Germinal center (tissue), 1 donor: ENCODE results near the gene ZFP91.

ENCODE experiments used
- DNase-seq: peaks from one replicate; pipeline ENCODE4 v3.0.0; 2012; ENCODE audit warnings: mixed read lengths, low spot score

The ZFP91 gene

GRCh38 chr11:58629857-58630256 lies 51.0 kb downstream of the ZFP91 start:
- peak; percentile 40 for DNase-seq

- DNase-seq, result no peak
These were observed 52.5 kb downstream of the ZFP91 start for GRCh38 chr11:58631378-58631777.

GRCh38 chr11:58632510-58632909 lies 53.6 kb downstream of the ZFP91 start:
- no peak for DNase-seq

GRCh38 chr11:58636587-58636986 lies 57.7 kb downstream of the ZFP91 start:
- DNase-seq, result no peak

- no peak for DNase-seq
These were observed 58.5 kb downstream of the ZFP91 start for GRCh38 chr11:58637371-58637770.

- no peak for DNase-seq
These were observed 60.2 kb downstream of the ZFP91 start for GRCh38 chr11:58639103-58639502.

- no peak for DNase-seq
These were observed 60.8 kb downstream of the ZFP91 start for GRCh38 chr11:58639669-58640068.

- no peak for DNase-seq
These were observed 61.6 kb downstream of the ZFP91 start for GRCh38 chr11:58640386-58641023.

GRCh38 chr11:58641341-58641740 lies 62.5 kb downstream of the ZFP91 start:
- no peak for DNase-seq

GRCh38 chr11:58641803-58642581 lies 63.1 kb downstream of the ZFP91 start:
- DNase-seq, result no peak

- no peak for DNase-seq
These were observed 67.0 kb downstream of the ZFP91 start for GRCh38 chr11:58645854-58646253.

GRCh38 chr11:58647141-58647699 lies 68.4 kb downstream of the ZFP91 start:
- no peak for DNase-seq

GRCh38 chr11:58647866-58648265 lies 69.0 kb downstream of the ZFP91 start:
- DNase-seq, result no peak

- no peak for DNase-seq
These were observed 70.8 kb downstream of the ZFP91 start for GRCh38 chr11:58649623-58650022.

GRCh38 chr11:58650496-58650895 lies 71.6 kb downstream of the ZFP91 start:
- no peak for DNase-seq

GRCh38 chr11:58652726-58653280 lies 73.9 kb downstream of the ZFP91 start:
- DNase-seq, result no peak

- DNase-seq, result peak; percentile 81
These were observed 75.4 kb downstream of the ZFP91 start for GRCh38 chr11:58654079-58654907.

GRCh38 chr11:58654908-58655296 lies 76.0 kb downstream of the ZFP91 start:
- DNase-seq, result no peak

- no peak for DNase-seq
These were observed 77.5 kb downstream of the ZFP91 start for GRCh38 chr11:58656348-58656747.

GRCh38 chr11:58658623-58659022 lies 79.8 kb downstream of the ZFP91 start:
- no peak for DNase-seq

- DNase-seq, result no peak
These were observed 80.5 kb downstream of the ZFP91 start for GRCh38 chr11:58659404-58659803.

- DNase-seq, result no peak
These were observed 81.2 kb downstream of the ZFP91 start for GRCh38 chr11:58659910-58660570.
